Ascending aorta (tissue), 2 donors: ENCODE measurements around the gene DPYD. TPM values are rescaled to one million over a fixed set of nuclear protein-coding genes. Genes with fewer than 3 reads are reported as not detected.
A peak's percentile ranks its signal among the peaks of the same experiment; 100 is the strongest.

Experiments used
- DNase-seq, 2 donors: peaks; one replicate each; pipeline ENCODE4 v3.0.0-alpha.2; 2019; ENCODE audit warnings: low spot score in 2 of 2
- H3K27ac ChIP-seq, 2 donors: fragments of 200-600 bp; sonication (generic); one replicate each; pipeline ENCODE4 v1.5.1; 2016 to 2017; ENCODE audit warnings: mild to moderate bottlenecking in 1 of 2
- H3K27me3 ChIP-seq: fragments of 200-600 bp; sonication (generic); one replicate; pipeline ENCODE4 v1.5.1; 2017
- H3K36me3 ChIP-seq, 2 donors: fragments of 200-600 bp; sonication (generic); one replicate each; pipeline ENCODE4 v1.5.1; 2016
- H3K4me1 ChIP-seq, 2 donors: fragments of 200-600 bp; sonication (generic); one replicate each; pipeline ENCODE4 v1.5.1; 2016 to 2017; ENCODE audit warnings: mild to moderate bottlenecking in 1 of 2
- H3K4me3 ChIP-seq, 2 donors: fragments of 200-600 bp; sonication (generic); one replicate each; pipeline ENCODE4 v1.5.1; 2016 to 2017; ENCODE audit warnings: mild to moderate bottlenecking in 1 of 2
- H3K9me3 ChIP-seq, 2 donors: fragments of 200-600 bp; sonication (generic); one replicate each; pipeline ENCODE4 v1.5.1; 2016
- intact Hi-C: fragments of 100-400 bp; cut with DNase I; formaldehyde crosslinking; loops from one replicate; pipeline ENCODE4 v1.15.1; 2023
- total RNA-seq: library from RNA; depleted of rRNA; stranded (reverse); fragments of >200 nt; gene quantifications from one replicate; pipeline ENCODE4 v1.1.0, GENCODE V29; 2016
- TF ChIP-seq, protein P1 (sequence below), 3 experiments: fragments of 200-600 bp in 2 of 3; fragments of 450-650 bp in 1 of 3; sonication (generic) in 2 of 3; IDR thresholded peaks; one replicate each; pipeline ENCODE4 v1.5.1; 2016 to 2019; ENCODE audit warnings: antibody characterized with exemption in 3 of 3, mild to moderate bottlenecking in 1 of 3, moderate library complexity in 1 of 3

Gene DPYD
- total RNA-seq: 22.9 TPM

DNA sequence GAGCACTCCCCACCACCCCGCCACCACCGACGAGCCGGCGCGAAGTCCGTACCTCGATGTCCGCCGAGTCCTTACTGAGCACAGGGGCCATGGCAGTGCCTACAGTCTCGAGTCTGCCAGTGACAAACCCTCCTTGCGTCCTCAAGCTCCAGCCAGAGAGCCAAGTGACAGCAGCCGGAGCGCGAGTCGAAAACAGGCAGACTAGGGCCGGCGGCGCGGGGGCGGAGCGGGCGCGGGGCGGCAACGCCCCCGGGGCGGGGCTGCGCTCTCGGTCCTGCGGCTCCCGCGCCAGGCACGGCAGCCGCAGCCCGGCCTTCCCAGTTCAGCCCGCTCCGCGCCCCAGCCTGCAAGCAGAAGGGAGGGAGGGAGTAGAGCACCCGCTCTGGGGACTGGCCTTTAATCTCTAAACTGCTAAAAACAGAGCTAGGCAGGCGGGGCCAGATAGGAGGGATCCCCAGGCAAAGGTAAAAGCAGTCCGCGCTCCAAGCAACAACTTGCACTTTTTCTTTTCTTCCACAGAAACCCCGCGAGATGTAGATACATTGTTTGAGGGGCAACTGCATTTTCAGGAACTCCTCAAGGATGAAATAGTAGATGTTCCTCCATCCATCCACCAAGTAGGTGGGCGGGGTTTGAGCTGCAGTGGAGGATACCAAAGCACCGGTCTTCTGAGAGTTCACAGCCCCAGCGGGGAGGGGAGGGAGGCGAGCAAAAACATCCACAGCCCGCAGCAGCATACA is at the start of gene DPYD:
Gene DPYD (minus strand): TSS at position 203 of the 740 bp plus-strand sequence. CDS start 112 bp downstream, at position 91.
- Histone ChIP-seq H3K4me3 (peak within 1 kb of the TSS; percentile 97 to 100), H3K27me3 (no peaks in the 10 kb centered on the region), H3K9me3 (no peaks in the 10 kb centered on the region), H3K36me3 (no peaks in the 10 kb centered on the region), H3K27ac (peak within 1 kb of the TSS; percentile 86 to 94), H3K4me1 (peaks cover 0 to 5% of the 10 kb centered on the region in 2 donors)
- TF ChIP-seq, protein P1, sequence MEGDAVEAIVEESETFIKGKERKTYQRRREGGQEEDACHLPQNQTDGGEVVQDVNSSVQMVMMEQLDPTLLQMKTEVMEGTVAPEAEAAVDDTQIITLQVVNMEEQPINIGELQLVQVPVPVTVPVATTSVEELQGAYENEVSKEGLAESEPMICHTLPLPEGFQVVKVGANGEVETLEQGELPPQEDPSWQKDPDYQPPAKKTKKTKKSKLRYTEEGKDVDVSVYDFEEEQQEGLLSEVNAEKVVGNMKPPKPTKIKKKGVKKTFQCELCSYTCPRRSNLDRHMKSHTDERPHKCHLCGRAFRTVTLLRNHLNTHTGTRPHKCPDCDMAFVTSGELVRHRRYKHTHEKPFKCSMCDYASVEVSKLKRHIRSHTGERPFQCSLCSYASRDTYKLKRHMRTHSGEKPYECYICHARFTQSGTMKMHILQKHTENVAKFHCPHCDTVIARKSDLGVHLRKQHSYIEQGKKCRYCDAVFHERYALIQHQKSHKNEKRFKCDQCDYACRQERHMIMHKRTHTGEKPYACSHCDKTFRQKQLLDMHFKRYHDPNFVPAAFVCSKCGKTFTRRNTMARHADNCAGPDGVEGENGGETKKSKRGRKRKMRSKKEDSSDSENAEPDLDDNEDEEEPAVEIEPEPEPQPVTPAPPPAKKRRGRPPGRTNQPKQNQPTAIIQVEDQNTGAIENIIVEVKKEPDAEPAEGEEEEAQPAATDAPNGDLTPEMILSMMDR (IDR thresholded peaks at IDR 0.05): no peak
- peak; percentile 51 to 93 for DNase-seq
- intact Hi-C loops: loop anchor here (10.0 kb wide), 2 partner anchors 404 to 744 kb away; partner anchors contain the start of gene SNX7

- Histone ChIP-seq H3K4me3 (no peak overlapping the region), H3K27me3 (no peaks in the 10 kb centered on the region), H3K27ac (no peak overlapping the region), H3K36me3 (no peaks in the 10 kb centered on the region), H3K4me1 (no peaks in the 10 kb centered on the region), H3K9me3 (no peaks in the 10 kb centered on the region)
- DNase-seq: no peak
- intact Hi-C loops: no loop called here
- TF ChIP-seq, protein P1 (IDR thresholded peaks at IDR 0.05): no peak
Measured at GRCh38 chr1:97960470-97960869, 39.6 kb upstream of the DPYD start.

- Histone ChIP-seq H3K27ac (no peak overlapping the region), H3K36me3 (no peaks in the 10 kb centered on the region), H3K4me3 (no peak overlapping the region), H3K4me1 (no peaks in the 10 kb centered on the region), H3K27me3 (no peaks in the 10 kb centered on the region), H3K9me3 (no peaks in the 10 kb centered on the region)
- TF ChIP-seq, protein P1 (IDR thresholded peaks at IDR 0.05): no peak
- intact Hi-C loops: no loop called here
- DNase-seq: no peak
Measured at GRCh38 chr1:97947695-97948094, 26.9 kb upstream of the DPYD start.

- no peaks in the 10 kb centered on the region for H3K36me3 ChIP-seq
- no peak overlapping the region for H3K4me3 ChIP-seq
- no peaks in the 10 kb centered on the region for H3K27me3 ChIP-seq
- H3K9me3 ChIP-seq: no peaks in the 10 kb centered on the region
- no peak overlapping the region for H3K27ac ChIP-seq
- H3K4me1 ChIP-seq: no peaks in the 10 kb centered on the region
- no peak for DNase-seq
- TF ChIP-seq, protein P1 (IDR thresholded peaks at IDR 0.05): no peak
- intact Hi-C loops: no loop called here
Measured at GRCh38 chr1:97943354-97943753, 22.5 kb upstream of the DPYD start.

GRCh38 chr1:97942161-97943123 is 21.6 kb upstream of the DPYD start:
- DNase-seq: no peak
- TF ChIP-seq, protein P1 (IDR thresholded peaks at IDR 0.05): no peak
- H3K27me3 ChIP-seq: no peaks in the 10 kb centered on the region
- H3K4me3 ChIP-seq: no peak overlapping the region
- no peaks in the 10 kb centered on the region for H3K36me3 ChIP-seq
- no peaks in the 10 kb centered on the region for H3K4me1 ChIP-seq
- H3K27ac ChIP-seq: no peak overlapping the region
- H3K9me3 ChIP-seq: no peaks in the 10 kb centered on the region
- intact Hi-C loops: no loop called here
